ENCODE data around the gene PITPNM3. TPM values are rescaled to one million over a fixed set of nuclear protein-coding genes. Genes with fewer than 3 reads are reported as not detected.

The PITPNM3 gene
- polyA plus RNA-seq, 1 donor from 2014 or later = 3.0 TPM

- Histone ChIP-seq H3K9me2 (ENCODE audit: insufficient read depth, low read length) (no peaks in the 10 kb centered on the region), H3K4me3 (ENCODE audit: low read length) (no peak overlapping the region), H3F3A (ENCODE audit: insufficient read depth, low read length, poor library complexity, severe bottlenecking) (no peaks in the 10 kb centered on the region), H3K9ac (ENCODE audit: low read length) (no peak overlapping the region), H4K20me1 (ENCODE audit: insufficient read depth) (no peaks in the 10 kb centered on the region), H3K36me3 (ENCODE audit: insufficient read depth, low read length) (no peaks in the 10 kb centered on the region), H3K27ac (ENCODE audit: low read length) (no peak overlapping the region), H3K27me3 (ENCODE audit: insufficient read depth, low read depth, low read length) (peaks cover 4% of the 10 kb centered on the region), H3K4me2 (ENCODE audit: low read length) (no peak overlapping the region), H3K9me3 (ENCODE audit: low read length) (no peaks in the 10 kb centered on the region), H3K79me2 (replicated peaks; ENCODE audit: insufficient read depth, low read length) (no peaks in the 10 kb centered on the region), H2AFZ (ENCODE audit: low read depth, low read length) (no peak overlapping the region)
- TF ChIP-seq MXI1 (conservative IDR thresholded peaks at IDR 0.05; ENCODE audit: poor library complexity, severe bottlenecking) (no peak), EP300 (conservative IDR thresholded peaks at IDR 0.05; ENCODE audit: poor library complexity, severe bottlenecking) (no peak), EZH2 (IDR thresholded peaks at IDR 0.05; ENCODE audit: borderline replicate concordance, insufficient read depth, low read length, poor library complexity, severe bottlenecking) (no peak), POLR2AphosphoS5 (IDR thresholded peaks at IDR 0.05) (no peak), REST (IDR thresholded peaks at IDR 0.05; ENCODE audit: borderline replicate concordance) (no peak), SMC3 (conservative IDR thresholded peaks at IDR 0.05; ENCODE audit: poor library complexity) (no peak)
Measured at GRCh38 chr17:6549384-6550036, 6.8 kb downstream of the PITPNM3 start.

GRCh38 chr17:6548578-6549330, 7.6 kb downstream of the PITPNM3 start:
- H2AFZ ChIP-seq (ENCODE audit: low read depth, low read length) = no peak overlapping the region
- H3K27ac ChIP-seq (ENCODE audit: low read length) = no peak overlapping the region
- no peaks in the 10 kb centered on the region for H3K36me3 ChIP-seq (ENCODE audit: insufficient read depth, low read length)
- no peak overlapping the region for H3K4me2 ChIP-seq (ENCODE audit: low read length)
- H3K9ac ChIP-seq (ENCODE audit: low read length) = no peak overlapping the region
- no peaks in the 10 kb centered on the region for H3K27me3 ChIP-seq (ENCODE audit: insufficient read depth, low read depth, low read length)
- no peak for TF ChIP-seq EP300 (conservative IDR thresholded peaks at IDR 0.05; ENCODE audit: poor library complexity, severe bottlenecking)
- no peak for TF ChIP-seq RAD21 (conservative IDR thresholded peaks at IDR 0.05)
- no peak for TF ChIP-seq EZH2 (IDR thresholded peaks at IDR 0.05; ENCODE audit: borderline replicate concordance, insufficient read depth, low read length, poor library complexity, severe bottlenecking)
- no peak for TF ChIP-seq MXI1 (conservative IDR thresholded peaks at IDR 0.05; ENCODE audit: poor library complexity, severe bottlenecking)
- TF ChIP-seq POLR2AphosphoS5 (IDR thresholded peaks at IDR 0.05) = no peak
- no peak for TF ChIP-seq REST (IDR thresholded peaks at IDR 0.05; ENCODE audit: borderline replicate concordance)
- TF ChIP-seq TAF1 (IDR thresholded peaks at IDR 0.05; ENCODE audit: low read depth) = no peak
- TF ChIP-seq SMC3 (conservative IDR thresholded peaks at IDR 0.05; ENCODE audit: poor library complexity) = no peak
- TF ChIP-seq CTCF (IDR thresholded peaks at IDR 0.05; ENCODE audit: poor library complexity, severe bottlenecking) = no peak
- no peaks in the 10 kb centered on the region for H3K9me2 ChIP-seq (ENCODE audit: insufficient read depth, low read length)
- H3F3A ChIP-seq (ENCODE audit: insufficient read depth, low read length, poor library complexity, severe bottlenecking) = no peaks in the 10 kb centered on the region
- H3K9me3 ChIP-seq (ENCODE audit: low read length) = no peaks in the 10 kb centered on the region
- H3K4me3 ChIP-seq (ENCODE audit: low read length) = no peak overlapping the region
- no peaks in the 10 kb centered on the region for H4K20me1 ChIP-seq (ENCODE audit: insufficient read depth)
- no peaks in the 10 kb centered on the region for H3K79me2 ChIP-seq (replicated peaks; ENCODE audit: insufficient read depth, low read length)
